Head of caudate nucleus (tissue), 42 donors: ENCODE results near the gene KAZN.
A peak's percentile ranks its signal among the peaks of the same experiment; 100 is the strongest.

ENCODE experiments used
- DNase-seq, 42 donors: peaks; one replicate each; pipeline versions ENCODE4 v3.0.0 to v3.0.0-alpha.2; 2020 to 2021; ENCODE audit warnings: mixed read lengths in 7 of 42
- intact Hi-C: fragments of 100-400 bp; cut with DNase I; formaldehyde crosslinking; loops from one replicate; pipeline ENCODE4 v1.15.0; 2022

KAZN gene

DNA sequence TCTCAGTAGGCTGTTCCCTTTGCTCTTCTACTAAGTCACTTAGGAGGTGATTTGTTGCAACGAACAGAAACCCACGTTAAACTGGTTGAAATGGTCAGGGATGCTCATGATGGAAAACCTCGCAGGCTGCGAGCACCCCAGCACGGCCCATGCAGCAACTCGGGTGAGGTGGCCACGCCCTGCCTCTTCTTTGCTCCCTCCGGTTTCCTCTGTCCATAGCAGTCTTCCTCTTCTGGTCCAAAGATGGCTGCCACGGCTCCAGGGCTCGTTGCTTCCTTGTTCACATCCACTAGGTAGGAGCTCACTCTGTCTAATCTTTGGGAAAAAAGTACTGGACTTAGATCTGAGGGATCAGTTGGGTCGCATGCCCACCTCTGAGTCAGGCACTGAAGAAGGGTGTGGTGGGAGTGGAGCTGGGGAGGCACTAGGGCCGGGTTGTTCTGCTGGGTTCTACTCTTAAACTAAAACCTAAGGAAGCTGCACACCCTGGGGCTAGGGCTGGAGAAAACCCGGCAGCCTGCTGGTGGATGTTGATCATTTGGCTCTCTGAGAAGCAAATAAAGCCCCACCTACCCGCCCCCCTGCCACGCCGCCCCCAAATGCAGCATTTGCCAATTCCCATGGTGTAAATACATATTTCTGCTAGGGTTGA, 31.0 kb downstream of the KAZN start:
- DNase-seq, result no peak
- intact Hi-C loops, result no loop called here

GRCh38 chr1:14630986-14631385, 32.5 kb downstream of the KAZN start:
- no peak for DNase-seq
- intact Hi-C loops, result no loop called here

DNA sequence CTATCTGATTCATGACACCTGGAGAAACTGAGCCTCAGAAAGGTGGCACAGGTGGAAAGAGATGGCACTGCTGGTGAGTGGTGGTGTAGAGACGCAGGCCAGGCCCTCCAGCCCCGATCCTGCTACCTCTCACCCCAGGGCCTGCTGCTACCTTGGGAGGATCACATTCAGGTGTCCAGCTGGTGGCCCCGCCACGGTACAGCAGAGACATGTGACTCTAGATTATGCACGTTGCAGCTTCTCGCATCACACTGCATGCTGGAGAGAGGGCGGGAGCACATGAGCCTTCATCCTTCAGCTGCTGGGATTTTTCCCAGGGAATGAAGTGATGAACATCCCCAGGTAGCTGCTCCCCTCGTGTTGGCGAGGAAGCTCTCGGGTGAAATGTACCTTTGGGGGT, 32.9 kb downstream of the KAZN start:
- intact Hi-C loops, result no loop called here
- no peak for DNase-seq

GRCh38 chr1:14634486-14634885, 36.0 kb downstream of the KAZN start:
- intact Hi-C loops, result no loop called here
- DNase-seq, result peak in 1 of 42 donors; percentile 29

GRCh38 chr1:14635421-14635820, 36.9 kb downstream of the KAZN start:
- no peak for DNase-seq
- intact Hi-C loops, result no loop called here

- intact Hi-C loops, result no loop called here
- no peak for DNase-seq
These were observed 38.6 kb downstream of the KAZN start for GRCh38 chr1:14636897-14637632.

DNA sequence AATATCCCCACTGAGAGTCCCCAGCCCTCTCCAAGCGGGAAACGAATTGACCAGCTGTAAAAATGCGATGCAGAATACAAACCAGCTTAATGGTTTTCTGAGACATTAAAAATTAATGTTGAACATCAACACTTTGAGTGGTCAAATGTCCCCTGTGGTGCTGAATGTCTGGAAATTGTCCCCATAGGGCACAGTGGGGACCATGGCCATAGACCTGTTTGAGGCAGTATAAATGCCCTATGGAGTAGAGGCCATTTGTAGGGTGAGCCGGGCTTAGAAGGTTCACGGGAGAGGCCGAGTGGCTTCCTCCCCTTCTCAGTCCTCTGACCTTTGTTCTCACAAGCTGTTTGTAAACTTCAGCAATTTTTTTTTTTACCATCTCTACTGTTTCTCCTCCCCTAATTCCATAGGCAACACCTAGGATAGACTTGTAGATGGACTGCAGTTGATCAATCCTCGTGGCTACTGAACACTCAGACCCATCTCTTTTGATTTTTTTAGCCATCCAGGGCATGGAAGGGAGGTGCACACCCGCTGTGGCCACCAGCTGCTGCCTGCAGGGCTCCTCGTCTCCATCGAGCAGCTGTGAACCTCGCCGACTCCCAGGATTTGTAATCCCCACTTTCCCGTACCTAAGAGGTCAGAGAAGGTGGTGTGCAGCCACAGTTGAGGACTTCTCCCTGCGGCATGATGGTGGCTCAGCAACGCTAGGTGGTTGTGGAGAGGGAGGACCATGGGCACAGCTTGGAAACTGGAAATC, 41.0 kb downstream of the KAZN start:
- no peak for DNase-seq

DNA sequence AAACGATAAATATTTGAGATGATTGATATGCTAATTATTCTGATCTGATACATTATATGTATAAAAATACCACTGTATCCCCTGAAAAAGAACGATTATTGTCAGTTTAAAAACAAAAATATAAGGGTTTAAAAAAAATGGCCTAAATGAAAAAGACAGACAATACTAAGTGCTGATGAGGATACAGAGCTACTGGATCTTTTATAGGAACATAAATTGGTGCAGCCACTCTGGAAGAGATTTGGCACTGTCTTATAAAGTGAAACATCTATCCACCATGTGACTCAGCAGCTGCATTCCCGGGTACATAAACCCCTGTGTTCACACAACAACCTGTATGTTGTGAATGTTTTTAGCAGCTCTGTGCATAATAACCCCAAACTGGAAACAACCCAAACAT, 44.2 kb downstream of the KAZN start:
- intact Hi-C loops, result no loop called here
- DNase-seq, result no peak

More for the DNA sequence above, 41.0 kb downstream of the KAZN start:
- intact Hi-C loops, result no loop called here

- intact Hi-C loops, result no loop called here
- DNase-seq, result no peak
These were observed 48.5 kb downstream of the KAZN start for GRCh38 chr1:14646973-14647372.

GRCh38 chr1:14647777-14648176, 49.3 kb downstream of the KAZN start:
- no peak for DNase-seq

DNA sequence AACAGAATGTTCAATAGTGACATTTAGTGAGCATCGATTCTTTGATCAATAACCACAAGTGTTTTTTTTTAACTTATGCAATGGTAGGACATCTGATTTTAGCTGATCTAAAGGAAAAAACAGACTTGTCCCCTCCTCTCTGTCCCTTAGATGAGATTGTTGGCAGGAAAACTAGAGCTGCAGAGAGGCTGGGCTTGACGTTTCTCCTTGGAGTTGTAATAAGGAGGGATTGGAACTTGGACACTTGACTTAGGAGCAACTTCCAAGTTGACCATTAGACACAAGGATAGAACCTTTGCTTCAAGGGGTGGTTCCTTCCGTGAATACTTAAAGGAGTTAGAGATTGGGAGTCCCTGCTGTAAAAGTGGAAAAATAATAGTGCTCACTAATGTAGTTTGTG, 49.9 kb downstream of the KAZN start:
- DNase-seq, result no peak
- intact Hi-C loops, result no loop called here

More at GRCh38 chr1:14647777-14648176, 49.3 kb downstream of the KAZN start:
- intact Hi-C loops, result no loop called here

GRCh38 chr1:14648896-14649855, 50.7 kb downstream of the KAZN start:
- DNase-seq, result no peak
- intact Hi-C loops, result no loop called here

GRCh38 chr1:14649976-14650375, 51.5 kb downstream of the KAZN start:
- intact Hi-C loops, result no loop called here
- no peak for DNase-seq

DNA sequence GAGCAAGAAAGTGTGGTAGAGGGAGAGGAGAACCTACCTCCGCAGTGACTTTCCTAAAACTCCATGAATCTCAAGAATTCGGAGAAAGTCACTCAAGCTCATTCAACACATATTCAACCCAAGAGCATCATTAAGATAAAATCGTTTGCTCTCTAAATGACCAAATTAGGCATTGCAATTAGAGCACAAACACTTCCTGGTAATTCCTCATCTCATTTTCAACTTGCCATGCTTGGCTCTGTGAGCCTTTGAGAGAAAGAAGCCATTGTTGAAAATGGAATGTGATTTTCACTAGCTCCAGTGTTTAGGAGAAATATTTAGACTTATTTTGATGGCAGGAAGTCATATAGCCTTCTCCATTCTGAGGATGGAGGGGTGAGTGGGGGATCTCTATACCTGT, 52.5 kb downstream of the KAZN start:
- intact Hi-C loops, result no loop called here
- no peak for DNase-seq

- intact Hi-C loops, result no loop called here
- no peak for DNase-seq
These were observed 54.4 kb downstream of the KAZN start for GRCh38 chr1:14652840-14653239.

GRCh38 chr1:14653461-14653960, 55.0 kb downstream of the KAZN start:
- intact Hi-C loops, result no loop called here

GRCh38 chr1:14654554-14654953, 56.1 kb downstream of the KAZN start:
- DNase-seq, result peak in 2 of 42 donors; percentile 11 to 24
- intact Hi-C loops, result no loop called here

More at GRCh38 chr1:14653461-14653960, 55.0 kb downstream of the KAZN start:
- no peak for DNase-seq

DNA sequence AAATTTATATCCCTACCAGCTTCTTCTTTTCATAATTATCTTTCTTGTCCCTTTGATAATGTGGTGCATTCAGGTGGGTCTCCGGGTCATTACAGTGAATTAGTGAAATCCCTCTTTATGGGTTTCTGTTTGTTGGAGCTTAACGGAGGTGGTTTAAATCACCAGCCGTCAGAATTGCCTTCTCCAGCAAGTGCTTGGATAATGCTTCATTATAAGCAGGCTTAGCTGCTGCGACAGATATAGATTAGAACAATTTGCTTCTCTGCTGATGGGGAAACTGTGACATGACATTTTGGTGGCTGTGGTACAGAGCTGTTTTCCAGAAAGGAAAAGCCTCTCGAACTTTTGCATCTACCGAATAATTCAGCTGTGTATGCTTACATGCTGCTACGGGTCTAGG, 56.9 kb downstream of the KAZN start:
- intact Hi-C loops, result no loop called here
- DNase-seq, result peak in 7 of 42 donors; percentile 17 to 56 (median 24)
